HG02852 (cell line): ENCODE data around the gene C1orf210.

Source experiments
- ATAC-seq: cut with Tn5 transposase; IDR thresholded peaks from one replicate; pipeline ENCODE4 v1.9.1; 2021; ENCODE audit warnings: mild to moderate bottlenecking, moderate library complexity; ENCODE audit not compliant: unreplicated experiment

C1orf210 gene

GRCh38 chr1:43296207-43296606, 10.8 kb upstream of the C1orf210 start:
- ATAC-seq, result no peak

- ATAC-seq, result no peak
These were observed 9.4 kb upstream of the C1orf210 start for GRCh38 chr1:43294761-43295160.

- ATAC-seq, result no peak
These were observed 8.7 kb upstream of the C1orf210 start for GRCh38 chr1:43293896-43294760.

DNA sequence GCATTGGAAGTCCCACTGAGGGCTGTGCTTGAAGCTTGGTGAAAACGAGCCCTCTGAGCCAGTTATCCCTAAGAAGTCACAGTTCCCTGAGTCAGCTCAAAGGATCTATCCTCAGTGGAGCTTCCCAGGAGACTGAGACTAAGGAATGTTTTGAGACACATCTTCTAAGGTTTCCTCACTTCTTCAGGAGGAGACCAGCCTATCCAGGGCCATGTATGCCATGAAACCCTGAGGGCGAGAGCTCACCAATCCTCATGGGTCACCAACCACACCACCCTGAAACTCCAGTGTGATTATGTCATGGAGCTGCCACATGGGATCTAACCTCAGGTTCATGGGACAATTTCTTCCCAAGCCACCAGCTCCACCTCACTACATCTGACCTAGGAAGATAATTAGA, 7.8 kb upstream of the C1orf210 start:
- ATAC-seq, result no peak

GRCh38 chr1:43292679-43293078, 7.3 kb upstream of the C1orf210 start:
- no peak for ATAC-seq

GRCh38 chr1:43292216-43292615, 6.8 kb upstream of the C1orf210 start:
- no peak for ATAC-seq

GRCh38 chr1:43288785-43289706, 3.7 kb upstream of the C1orf210 start:
- no peak for ATAC-seq

DNA sequence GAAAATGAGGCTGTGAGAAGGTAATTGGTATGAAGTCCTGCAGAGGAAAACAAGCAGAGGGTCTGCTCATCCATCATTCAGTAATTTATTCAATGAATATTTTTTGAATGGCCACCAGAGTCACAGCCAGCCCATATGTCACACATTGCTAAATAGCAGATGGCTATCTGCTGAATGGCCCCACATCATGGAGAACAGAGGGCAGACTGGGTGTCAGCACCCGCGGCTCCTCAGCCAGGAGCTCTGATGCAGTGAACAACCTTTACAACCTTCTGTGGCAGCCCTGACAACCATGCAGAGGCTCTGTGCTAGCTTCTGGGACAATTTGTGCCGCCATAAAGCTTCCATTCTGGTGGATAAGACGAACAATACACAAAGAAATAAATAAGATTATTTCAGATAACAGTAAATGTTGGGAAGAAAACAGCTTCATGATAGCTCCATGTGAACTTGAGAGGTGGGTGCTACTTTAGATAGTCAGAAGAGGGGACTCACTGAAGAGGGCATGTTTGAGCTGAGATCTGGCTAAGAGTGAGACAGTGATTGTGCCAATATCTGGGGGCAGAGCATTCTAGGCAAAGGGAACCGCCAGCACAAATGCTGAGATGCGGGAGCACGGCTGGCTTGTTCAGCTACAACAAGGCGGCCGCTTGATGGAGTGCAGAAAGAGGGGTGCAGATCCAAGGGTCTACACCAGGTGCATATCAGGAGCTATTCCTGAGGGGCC, 2.8 kb upstream of the C1orf210 start:
- ATAC-seq, result no peak

DNA sequence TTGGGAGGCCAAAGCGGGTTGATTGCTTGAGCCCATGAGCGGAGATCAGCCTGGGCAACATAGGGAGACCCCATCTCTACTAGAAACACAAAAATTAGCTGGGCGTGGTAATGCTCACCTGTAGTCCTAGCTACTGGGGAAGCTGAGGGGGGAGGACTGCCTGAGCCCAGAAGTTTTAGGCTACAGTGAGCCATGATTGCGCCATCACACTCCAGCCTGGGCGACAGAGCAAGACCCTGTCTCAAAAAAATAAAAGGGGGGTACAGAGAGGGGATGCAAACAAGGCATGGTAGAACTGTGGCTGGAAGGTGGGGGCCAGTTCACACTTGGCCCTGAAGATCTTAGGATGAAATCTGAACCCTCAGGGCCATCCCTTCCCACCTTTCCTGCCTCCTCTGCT, 1.2 kb upstream of the C1orf210 start:
- ATAC-seq, result no peak

DNA sequence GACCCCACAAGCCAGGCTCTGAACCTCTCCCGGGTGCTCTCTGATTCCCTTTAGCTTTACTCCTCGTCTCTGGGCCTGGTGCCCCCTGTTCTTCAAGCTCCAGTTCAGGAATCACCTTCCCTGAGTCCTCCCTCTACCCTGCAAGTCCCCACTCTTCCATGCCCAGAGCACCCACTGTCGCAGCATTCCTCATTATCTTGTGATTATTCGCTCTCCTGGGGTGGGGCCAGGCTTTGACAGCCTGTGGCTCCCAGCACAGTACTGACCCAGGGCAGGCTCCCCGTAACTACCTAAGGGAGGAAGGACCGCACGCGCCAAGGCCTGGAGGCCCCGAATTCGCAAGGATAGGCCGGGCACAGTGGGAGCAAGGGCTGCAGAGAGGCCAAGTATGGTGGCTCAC, 734 bp upstream of the C1orf210 start:
- no peak for ATAC-seq

DNA sequence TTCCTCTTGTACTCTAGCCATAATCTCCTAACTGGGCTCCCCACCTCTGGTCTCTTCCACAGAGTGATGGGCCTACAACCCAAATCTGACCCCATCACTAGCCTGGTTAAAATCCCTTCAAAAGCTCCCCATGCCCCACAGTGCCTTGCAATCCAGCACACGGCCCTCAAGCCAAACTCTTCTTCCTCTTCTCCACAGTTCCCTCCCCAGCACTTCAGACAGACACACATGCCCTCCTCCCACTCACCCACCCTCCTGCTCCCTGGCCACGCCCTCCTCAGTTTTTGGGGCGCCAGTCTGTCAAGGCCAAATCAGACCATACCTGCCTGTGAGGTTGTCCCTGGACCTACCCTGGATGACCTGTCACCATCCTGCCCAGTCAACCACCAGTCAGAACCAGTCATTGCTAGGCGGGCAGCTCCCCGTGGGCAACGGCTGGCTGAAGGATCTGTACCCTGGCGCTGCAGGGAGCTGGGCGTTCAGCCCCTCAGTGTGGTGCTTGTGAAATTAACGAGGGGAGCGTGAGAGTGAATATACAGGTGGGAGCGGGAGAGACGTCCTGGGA, 753 bp downstream of the C1orf210 start:
- no peak for ATAC-seq

DNA sequence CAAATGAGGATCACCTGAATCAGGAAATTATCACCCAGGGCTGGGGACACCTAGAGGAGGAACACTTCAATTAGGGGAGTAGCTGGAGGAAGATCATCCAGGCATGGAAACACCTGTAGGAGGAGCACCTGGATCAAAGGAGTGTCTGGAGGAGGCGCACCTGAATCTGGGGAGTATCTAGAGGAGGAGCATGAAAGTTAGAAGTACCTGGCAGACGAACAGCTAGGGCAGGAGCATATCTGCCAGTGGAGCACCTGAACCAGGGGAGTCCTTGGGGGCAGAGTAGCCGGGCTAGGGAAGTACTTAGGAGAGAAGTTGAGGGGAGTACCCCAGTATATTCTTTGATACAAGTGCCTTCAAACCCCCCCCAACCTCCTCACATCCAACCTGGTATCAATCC, 1.3 kb downstream of the C1orf210 start:
- ATAC-seq, result no peak

DNA sequence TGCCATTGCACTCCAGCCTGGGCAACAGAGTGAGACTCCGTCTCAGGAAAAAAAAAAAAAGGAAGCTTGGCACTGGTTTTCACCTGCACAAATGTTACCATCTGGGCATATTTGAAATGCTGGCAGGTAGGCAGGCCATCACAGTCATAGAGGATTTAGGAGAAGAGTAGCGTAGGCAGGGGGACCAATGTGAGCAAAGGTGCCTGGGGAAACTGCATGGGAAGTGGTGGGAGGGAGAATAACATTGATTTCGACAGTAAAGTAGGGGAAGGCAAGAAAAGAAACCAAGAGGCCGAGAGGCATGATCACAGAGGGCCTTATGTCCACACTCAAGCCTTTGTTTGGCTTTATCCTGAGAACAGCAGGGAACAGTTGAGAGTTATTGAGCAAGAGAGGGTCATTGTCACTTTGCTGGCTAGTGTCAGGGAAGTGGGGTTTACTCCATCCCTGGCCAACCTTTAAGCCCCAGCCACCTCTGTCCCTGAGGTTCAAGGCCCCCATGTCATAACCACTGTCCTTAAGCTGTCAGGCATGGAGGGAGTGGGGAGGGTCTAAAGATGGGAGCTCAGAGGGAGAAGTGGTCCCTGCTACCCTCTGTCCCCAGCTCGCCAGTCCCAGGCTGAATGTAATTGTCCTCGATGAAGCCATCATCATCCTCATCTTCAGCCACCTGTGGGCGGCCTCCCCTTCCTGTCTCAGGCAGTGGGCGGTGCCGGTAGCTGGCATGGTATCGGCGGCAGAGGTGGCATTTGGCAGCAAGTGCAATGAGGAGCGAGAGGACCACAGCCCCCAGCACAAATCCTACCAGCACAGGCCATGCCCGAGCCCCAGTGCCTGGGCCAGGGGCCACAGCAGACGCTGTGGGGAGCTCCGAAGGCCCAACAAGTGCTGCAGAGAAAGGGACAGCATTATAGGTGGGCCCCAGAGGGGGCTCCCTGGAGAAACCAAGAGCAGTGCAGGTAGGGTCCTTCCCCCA, 2.9 kb downstream of the C1orf210 start:
- ATAC-seq, result no peak

DNA sequence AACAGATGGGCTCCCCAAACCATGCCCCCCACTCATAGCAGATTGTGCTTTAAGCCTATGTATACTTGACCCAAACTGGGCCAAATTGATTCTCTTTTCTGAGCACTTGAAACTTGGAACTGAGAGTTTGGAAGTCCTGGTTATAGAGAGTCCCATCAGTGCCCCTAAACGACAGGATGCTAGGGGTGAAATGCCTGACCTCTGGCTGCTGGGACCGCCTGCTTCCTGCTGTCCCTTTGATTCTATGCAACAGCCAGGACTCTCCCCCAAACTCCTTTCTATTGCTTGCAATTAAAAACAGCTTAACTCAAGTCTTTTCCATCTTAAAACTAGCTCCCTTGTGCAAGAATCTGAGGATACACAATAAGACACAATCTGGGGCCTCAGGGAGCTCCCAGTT, 4.7 kb downstream of the C1orf210 start:
- ATAC-seq, result no peak

- ATAC-seq, result no peak
These were observed 5.7 kb downstream of the C1orf210 start for GRCh38 chr1:43279666-43280065.

DNA sequence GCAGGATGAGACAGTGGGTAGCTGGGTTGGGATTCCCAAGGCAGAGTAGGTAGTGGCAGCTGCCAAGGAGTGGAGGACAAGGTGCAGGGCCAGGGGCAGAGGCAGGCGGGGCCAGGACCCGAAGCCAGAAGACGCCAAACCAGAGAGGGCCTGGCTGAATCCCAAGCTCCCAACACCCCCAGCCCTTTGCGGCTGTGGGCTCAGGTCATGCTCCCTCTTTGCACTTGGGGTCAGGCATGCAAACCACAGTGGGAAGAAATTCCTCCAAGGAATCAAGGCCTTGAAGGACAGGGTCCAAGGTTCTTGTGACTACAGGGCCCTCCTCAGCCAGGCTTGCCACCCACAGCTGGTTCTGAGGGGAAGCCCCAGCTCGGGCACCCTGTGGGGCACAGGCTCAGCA, 6.2 kb downstream of the C1orf210 start:
- no peak for ATAC-seq

GRCh38 chr1:43277116-43277876, 8.1 kb downstream of the C1orf210 start:
- ATAC-seq, result no peak

- no peak for ATAC-seq
These were observed 8.7 kb downstream of the C1orf210 start for GRCh38 chr1:43276673-43277072.
